Measurements from ENCODE around the gene TMEM178B. TPM values are rescaled to one million over a fixed set of nuclear protein-coding genes. Genes with fewer than 3 reads are reported as not detected.

Gene TMEM178B
- total RNA-seq, 2 experiments from 2014 or later: 0.05 to 0.10 TPM

DNA sequence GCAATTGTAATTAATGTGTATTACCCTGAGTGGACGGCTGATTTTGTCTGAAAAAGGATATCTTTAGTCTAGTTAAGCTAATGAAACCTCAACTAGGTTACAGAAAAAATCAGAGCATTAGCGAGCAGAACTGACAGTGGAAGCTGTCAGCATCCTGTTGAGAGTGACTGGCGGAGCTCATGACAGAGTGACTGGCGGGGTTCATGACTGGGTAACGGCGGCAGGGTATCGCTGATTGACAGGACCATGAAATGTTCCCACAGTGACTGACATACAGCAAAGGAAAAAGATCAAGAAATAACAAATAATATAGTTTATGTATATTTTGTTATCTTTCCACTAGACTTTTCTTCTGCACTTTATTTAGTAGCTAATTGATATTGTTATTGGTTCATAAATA is 274.9 kb downstream of the TMEM178B start:
- no peak overlapping the region for H3K27ac Mint-ChIP-seq
- no peaks in the 10 kb centered on the region for H3K4me1 Mint-ChIP-seq (ENCODE audit: low read depth)
- H3K4me3 Mint-ChIP-seq: no peak overlapping the region
- no peaks in the 10 kb centered on the region for H3K9me3 Mint-ChIP-seq (ENCODE audit: insufficient read depth)
- H3K36me3 Mint-ChIP-seq (ENCODE audit: low read depth): no peaks in the 10 kb centered on the region
- ChIA-PET CTCF (no interaction called here), POLR2A (no interaction called here)
- ATAC-seq: no peak
- H3K27me3 Mint-ChIP-seq (ENCODE audit: low read depth): peaks cover 2% of the 10 kb centered on the region
- no peak for DNase-seq

DNA sequence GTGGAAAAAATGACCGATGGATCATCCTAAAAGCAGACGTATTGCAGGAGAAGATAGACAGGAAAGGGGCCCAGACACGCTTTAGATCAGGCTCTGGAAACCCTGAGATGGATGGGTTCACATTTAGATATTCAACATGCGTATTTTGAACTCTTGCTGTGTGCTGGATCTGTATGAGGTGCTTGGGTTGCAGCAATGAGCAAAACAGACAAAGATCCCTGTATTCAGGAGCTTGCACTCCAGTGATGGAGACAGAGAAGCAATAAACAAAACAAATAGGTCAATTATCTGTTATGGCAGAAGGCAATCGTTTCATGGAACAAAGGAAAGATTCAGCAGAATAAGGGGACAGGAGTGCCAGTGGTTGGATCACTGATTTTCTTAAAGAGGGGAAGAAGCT is 275.5 kb downstream of the TMEM178B start:
- Mint-ChIP-seq H3K4me3 (no peak overlapping the region), H3K4me1 (ENCODE audit: low read depth) (peaks cover 5% of the 10 kb centered on the region), H3K9me3 (ENCODE audit: insufficient read depth) (no peaks in the 10 kb centered on the region), H3K27me3 (ENCODE audit: low read depth) (peaks cover 2% of the 10 kb centered on the region), H3K36me3 (ENCODE audit: low read depth) (no peaks in the 10 kb centered on the region), H3K27ac (no peak overlapping the region)
- CTCF ChIA-PET: no interaction called here
- no peak for ATAC-seq
- no peak for DNase-seq
- POLR2A ChIA-PET: no interaction called here

DNA sequence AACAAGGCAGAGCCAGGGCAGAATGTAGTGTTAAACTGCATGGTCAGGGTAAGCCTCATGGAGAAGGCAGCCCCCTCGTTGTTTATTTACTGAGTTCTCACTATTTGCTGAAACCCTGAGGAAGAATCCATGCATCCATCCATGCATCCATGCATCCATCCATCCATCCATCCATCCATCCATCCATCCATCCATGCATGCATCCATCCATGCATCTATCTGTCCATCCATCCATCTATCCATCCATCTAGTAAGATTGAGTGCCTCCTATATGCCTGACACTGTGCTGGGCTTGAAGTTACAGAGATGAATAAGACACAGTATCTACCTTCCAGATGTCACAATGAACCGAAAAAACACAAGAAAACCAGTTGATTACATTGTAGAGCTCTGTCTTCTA is 275.9 kb downstream of the TMEM178B start:
- ATAC-seq (no peak), DNase-seq (no peak)
- POLR2A ChIA-PET: no interaction called here
- Mint-ChIP-seq H3K4me3 (no peak overlapping the region), H3K27ac (no peak overlapping the region), H3K9me3 (ENCODE audit: insufficient read depth) (no peaks in the 10 kb centered on the region), H3K4me1 (ENCODE audit: low read depth) (peaks cover 9% of the 10 kb centered on the region), H3K36me3 (ENCODE audit: low read depth) (no peaks in the 10 kb centered on the region), H3K27me3 (ENCODE audit: low read depth) (peaks cover 2% of the 10 kb centered on the region)
- CTCF ChIA-PET: no interaction called here

DNA sequence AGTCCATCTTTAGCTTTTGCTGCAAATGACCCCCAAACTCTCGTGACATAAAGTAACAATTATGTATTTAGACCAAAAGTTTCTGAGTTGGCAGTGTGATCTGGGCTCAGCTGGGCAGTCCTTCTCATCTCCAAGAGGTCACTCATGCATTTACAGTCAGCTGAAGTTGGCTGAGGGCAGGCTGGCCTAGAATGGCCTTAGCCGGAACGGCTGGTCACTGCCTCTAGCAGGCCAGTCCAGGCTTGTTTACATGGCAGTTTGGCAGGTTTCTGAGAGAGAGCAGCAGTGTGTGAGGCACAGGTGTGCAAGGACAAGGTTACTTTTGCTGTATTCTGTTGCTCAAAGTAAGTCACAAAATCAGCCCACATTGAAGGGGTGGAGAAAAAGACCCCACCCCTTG is 277.3 kb downstream of the TMEM178B start:
- ChIA-PET CTCF (no interaction called here), POLR2A (no interaction called here)
- no peaks in the 10 kb centered on the region for H3K9me3 Mint-ChIP-seq (ENCODE audit: insufficient read depth)
- no peak overlapping the region for H3K27ac Mint-ChIP-seq
- ATAC-seq (no peak), DNase-seq (no peak)
- H3K27me3 Mint-ChIP-seq (ENCODE audit: low read depth): peaks cover 4% of the 10 kb centered on the region
- H3K4me1 Mint-ChIP-seq (ENCODE audit: low read depth): peaks cover 9% of the 10 kb centered on the region
- H3K4me3 Mint-ChIP-seq: no peak overlapping the region
- no peaks in the 10 kb centered on the region for H3K36me3 Mint-ChIP-seq (ENCODE audit: low read depth)

DNA sequence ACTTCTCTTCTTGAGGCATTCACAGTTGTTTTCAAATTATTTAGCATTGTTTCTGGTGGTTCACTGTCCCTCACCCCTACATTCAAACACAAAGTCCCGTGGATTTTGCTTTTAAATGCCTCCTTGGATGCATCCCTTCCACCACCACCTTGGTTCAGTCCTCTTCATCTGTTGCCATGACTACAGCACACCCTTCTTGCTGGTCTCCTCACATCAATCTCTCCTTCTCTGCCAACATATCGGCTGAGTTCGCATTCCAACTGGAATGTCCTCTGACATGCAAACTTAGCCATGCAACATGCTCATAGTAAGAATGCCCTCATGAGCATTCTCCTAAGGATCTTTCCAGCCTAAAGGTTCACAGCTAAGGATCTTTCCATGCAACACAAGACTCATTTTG is 279.1 kb downstream of the TMEM178B start:
- POLR2A ChIA-PET: no interaction called here
- peaks cover 6% of the 10 kb centered on the region for H3K27me3 Mint-ChIP-seq (ENCODE audit: low read depth)
- H3K9me3 Mint-ChIP-seq (ENCODE audit: insufficient read depth): no peaks in the 10 kb centered on the region
- H3K4me3 Mint-ChIP-seq: no peak overlapping the region
- peaks cover 9% of the 10 kb centered on the region for H3K4me1 Mint-ChIP-seq (ENCODE audit: low read depth)
- H3K36me3 Mint-ChIP-seq (ENCODE audit: low read depth): no peaks in the 10 kb centered on the region
- H3K27ac Mint-ChIP-seq: no peak overlapping the region
- CTCF ChIA-PET: no interaction called here
- ATAC-seq: no peak
- DNase-seq: no peak

DNA sequence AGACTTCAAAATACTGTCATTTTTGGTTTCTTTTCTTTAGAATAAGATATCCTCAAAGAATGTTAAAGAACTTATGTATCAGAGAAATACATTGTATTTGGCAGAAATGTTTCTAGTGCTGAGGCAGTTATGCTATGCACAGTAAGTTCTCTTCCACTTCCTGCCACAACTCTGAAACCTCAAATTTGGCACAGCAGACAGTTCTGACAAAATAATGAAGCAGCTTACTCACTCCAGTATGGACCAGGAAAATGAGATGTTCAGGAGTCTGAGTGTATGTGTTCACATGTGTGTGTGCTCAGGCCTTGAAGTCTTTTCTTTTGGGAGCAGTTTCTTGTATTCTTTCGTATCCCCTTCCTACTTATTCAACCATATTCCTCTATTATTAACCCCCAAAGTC is 280.4 kb downstream of the TMEM178B start:
- H3K27ac Mint-ChIP-seq: no peak overlapping the region
- CTCF ChIA-PET: no interaction called here
- H3K4me1 Mint-ChIP-seq (ENCODE audit: low read depth): peaks cover 9% of the 10 kb centered on the region
- DNase-seq: no peak
- ATAC-seq: no peak
- no peaks in the 10 kb centered on the region for H3K9me3 Mint-ChIP-seq (ENCODE audit: insufficient read depth)
- POLR2A ChIA-PET: no interaction called here
- no peaks in the 10 kb centered on the region for H3K36me3 Mint-ChIP-seq (ENCODE audit: low read depth)
- H3K4me3 Mint-ChIP-seq: no peak overlapping the region
- H3K27me3 Mint-ChIP-seq (ENCODE audit: low read depth): peaks cover 6% of the 10 kb centered on the region

DNA sequence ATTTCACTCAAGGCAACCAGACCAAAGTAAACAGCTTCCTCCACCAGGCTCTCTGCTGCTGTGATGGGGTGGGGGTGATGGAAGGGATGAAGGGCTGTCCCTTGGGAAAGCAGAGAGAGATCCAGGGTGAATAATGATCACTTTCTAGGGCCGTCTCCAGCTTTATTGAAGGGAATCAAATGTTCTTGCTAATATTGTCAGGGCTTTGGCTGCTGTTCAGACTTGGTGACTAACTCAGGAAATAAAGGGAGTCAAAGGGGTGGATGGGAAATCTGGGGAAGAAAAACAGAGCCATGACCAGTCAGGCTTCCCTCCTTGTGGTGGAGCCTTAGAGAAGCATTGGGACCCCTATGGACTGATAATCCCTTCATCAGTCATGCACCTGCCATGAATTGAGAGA is 281.2 kb downstream of the TMEM178B start:
- Mint-ChIP-seq H3K9me3 (ENCODE audit: insufficient read depth) (no peaks in the 10 kb centered on the region), H3K4me3 (no peak overlapping the region), H3K36me3 (ENCODE audit: low read depth) (no peaks in the 10 kb centered on the region), H3K27ac (no peak overlapping the region), H3K27me3 (ENCODE audit: low read depth) (peaks cover 6% of the 10 kb centered on the region), H3K4me1 (ENCODE audit: low read depth) (peaks cover 9% of the 10 kb centered on the region)
- ChIA-PET CTCF (no interaction called here), POLR2A (no interaction called here)
- ATAC-seq (no peak), DNase-seq (no peak)

DNA sequence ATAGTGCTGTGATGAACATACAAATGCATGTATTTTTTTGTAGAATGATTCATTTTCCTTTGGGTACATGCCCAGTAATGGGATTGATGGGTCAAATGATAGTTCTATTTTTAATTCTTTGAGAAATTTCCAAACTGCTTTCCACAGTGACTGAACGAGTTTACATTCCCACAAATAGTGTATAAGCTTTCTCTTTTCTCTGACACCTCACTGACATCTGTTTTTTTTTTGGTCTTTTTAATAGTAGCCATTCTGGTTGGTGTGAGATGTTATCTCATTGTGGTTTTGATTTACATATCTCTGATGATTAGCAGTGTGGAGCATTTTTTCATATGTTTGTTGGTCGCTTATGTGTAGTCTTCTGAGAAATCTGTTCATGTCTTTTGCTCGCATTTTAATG is 282.3 kb downstream of the TMEM178B start:
- ATAC-seq (no peak), DNase-seq (no peak)
- H3K9me3 Mint-ChIP-seq (ENCODE audit: insufficient read depth): no peaks in the 10 kb centered on the region
- ChIA-PET POLR2A (no interaction called here), CTCF (no interaction called here)
- H3K4me3 Mint-ChIP-seq: no peak overlapping the region
- H3K4me1 Mint-ChIP-seq (ENCODE audit: low read depth): peaks cover 9% of the 10 kb centered on the region
- peaks cover 6% of the 10 kb centered on the region for H3K27me3 Mint-ChIP-seq (ENCODE audit: low read depth)
- no peak overlapping the region for H3K27ac Mint-ChIP-seq
- no peaks in the 10 kb centered on the region for H3K36me3 Mint-ChIP-seq (ENCODE audit: low read depth)

DNA sequence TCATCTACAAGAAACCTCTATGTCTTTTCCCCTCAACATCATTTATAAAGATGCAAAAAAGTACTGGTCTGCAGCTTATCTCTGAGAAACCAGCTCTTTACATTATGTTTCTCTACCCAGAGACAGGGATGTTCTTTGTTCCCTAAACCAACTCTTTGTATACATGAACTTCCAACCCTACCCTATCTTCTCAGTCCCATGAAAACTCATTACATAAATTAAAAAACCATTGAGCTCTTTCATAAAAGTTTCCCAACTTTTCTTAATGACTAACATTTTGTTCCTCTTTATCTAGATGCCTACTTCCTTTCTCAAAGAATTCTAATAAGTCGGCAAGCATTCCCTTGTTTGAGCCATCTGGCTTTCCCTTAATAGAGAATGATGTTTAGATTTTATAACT is 284.5 kb downstream of the TMEM178B start:
- peaks cover 4% of the 10 kb centered on the region for H3K27me3 Mint-ChIP-seq (ENCODE audit: low read depth)
- H3K27ac Mint-ChIP-seq: no peak overlapping the region
- H3K4me1 Mint-ChIP-seq (ENCODE audit: low read depth): peaks cover 9% of the 10 kb centered on the region
- no peaks in the 10 kb centered on the region for H3K36me3 Mint-ChIP-seq (ENCODE audit: low read depth)
- no peak overlapping the region for H3K4me3 Mint-ChIP-seq
- ChIA-PET POLR2A (no interaction called here), CTCF (interaction anchor here (1.7 kb wide), 1 partner anchor 40 kb away, joined by 3 read pairs; no protein-coding TSS in a partner anchor)
- H3K9me3 Mint-ChIP-seq (ENCODE audit: insufficient read depth): no peaks in the 10 kb centered on the region
- ATAC-seq (no peak), DNase-seq (no peak)

DNA sequence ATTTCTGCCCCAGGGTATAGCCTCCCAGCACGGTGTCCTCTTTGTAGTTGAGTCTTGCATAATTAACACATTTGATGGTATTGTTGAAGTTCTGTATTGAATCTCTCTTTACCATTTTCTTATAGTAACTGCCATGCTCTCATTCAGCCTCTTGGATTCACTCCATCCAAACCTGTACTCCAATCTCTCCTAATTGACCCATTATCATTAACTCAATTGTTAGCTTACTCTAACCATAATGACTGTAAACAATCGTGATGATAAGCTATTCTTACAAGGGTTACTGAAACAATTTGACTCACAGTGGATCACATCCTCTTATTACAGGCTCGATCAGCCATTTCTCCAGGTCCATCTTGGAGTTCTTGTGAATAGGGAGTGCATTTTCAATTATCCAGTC is 285.4 kb downstream of the TMEM178B start:
- peaks cover 4% of the 10 kb centered on the region for H3K27me3 Mint-ChIP-seq (ENCODE audit: low read depth)
- H3K36me3 Mint-ChIP-seq (ENCODE audit: low read depth): no peaks in the 10 kb centered on the region
- DNase-seq (no peak), ATAC-seq (no peak)
- H3K27ac Mint-ChIP-seq: no peak overlapping the region
- no peak overlapping the region for H3K4me3 Mint-ChIP-seq
- H3K9me3 Mint-ChIP-seq (ENCODE audit: insufficient read depth): no peaks in the 10 kb centered on the region
- ChIA-PET CTCF (no interaction called here), POLR2A (no interaction called here)
- peaks cover 5% of the 10 kb centered on the region for H3K4me1 Mint-ChIP-seq (ENCODE audit: low read depth)

DNA sequence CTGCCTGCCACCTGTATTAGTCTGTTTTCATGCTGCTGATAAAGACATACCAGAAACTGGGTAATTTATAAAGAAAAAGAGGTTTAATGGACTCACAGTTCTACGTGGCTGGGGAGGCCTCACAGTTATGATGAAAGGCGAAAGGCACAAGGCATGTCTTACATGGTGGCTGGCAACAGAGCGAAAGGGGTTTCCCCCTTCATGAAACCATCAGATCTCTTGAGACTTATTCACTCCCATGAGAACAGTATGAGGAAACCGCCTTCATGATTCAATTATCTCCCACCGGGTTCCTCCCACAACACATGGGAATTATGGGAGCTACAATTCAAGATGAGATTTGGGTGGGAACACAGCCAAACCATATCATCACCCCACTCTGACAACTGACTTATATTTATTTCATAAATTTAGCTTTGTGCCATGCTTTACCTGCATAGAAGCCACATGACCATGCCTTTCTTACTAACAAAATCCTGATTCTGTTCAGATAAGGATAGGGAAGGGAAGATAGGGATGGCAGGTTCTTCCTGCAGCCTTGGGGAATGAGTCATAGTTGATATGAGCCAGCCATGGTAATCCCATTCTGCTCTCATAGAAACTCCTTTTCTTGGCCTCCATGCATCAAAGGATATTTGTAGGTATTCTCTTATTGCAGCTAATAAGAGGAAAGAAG is 286.0 kb downstream of the TMEM178B start:
- Mint-ChIP-seq H3K4me1 (ENCODE audit: low read depth) (no peaks in the 10 kb centered on the region), H3K27ac (no peak overlapping the region), H3K9me3 (ENCODE audit: insufficient read depth) (no peaks in the 10 kb centered on the region), H3K36me3 (ENCODE audit: low read depth) (no peaks in the 10 kb centered on the region), H3K27me3 (ENCODE audit: low read depth) (peaks cover 4% of the 10 kb centered on the region), H3K4me3 (no peak overlapping the region)
- ChIA-PET CTCF (no interaction called here), POLR2A (no interaction called here)
- no peak for ATAC-seq
- DNase-seq: no peak

DNA sequence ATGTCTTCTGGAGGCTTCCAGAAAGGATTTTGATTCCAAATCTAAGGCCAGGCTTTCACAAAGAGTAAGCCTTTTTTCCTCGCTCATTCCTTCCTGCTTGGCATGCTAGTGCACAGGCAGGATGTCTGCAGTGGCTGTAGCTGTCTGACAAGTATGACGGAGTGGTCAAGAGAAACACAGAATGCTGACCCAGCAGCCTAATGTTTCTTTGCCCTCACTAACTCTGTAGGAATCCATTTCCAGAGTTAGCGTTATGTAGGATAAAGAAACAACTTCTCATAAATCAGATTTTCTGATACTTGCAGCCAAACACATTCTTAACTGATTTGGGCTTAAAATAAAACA is 286.5 kb downstream of the TMEM178B start:
- H3K27me3 Mint-ChIP-seq (ENCODE audit: low read depth): peaks cover 4% of the 10 kb centered on the region
- no peaks in the 10 kb centered on the region for H3K4me1 Mint-ChIP-seq (ENCODE audit: low read depth)
- H3K36me3 Mint-ChIP-seq (ENCODE audit: low read depth): no peaks in the 10 kb centered on the region
- CTCF ChIA-PET: no interaction called here
- no peaks in the 10 kb centered on the region for H3K9me3 Mint-ChIP-seq (ENCODE audit: insufficient read depth)
- no peak overlapping the region for H3K27ac Mint-ChIP-seq
- no peak overlapping the region for H3K4me3 Mint-ChIP-seq
- no peak for ATAC-seq
- POLR2A ChIA-PET: no interaction called here
- no peak for DNase-seq

DNA sequence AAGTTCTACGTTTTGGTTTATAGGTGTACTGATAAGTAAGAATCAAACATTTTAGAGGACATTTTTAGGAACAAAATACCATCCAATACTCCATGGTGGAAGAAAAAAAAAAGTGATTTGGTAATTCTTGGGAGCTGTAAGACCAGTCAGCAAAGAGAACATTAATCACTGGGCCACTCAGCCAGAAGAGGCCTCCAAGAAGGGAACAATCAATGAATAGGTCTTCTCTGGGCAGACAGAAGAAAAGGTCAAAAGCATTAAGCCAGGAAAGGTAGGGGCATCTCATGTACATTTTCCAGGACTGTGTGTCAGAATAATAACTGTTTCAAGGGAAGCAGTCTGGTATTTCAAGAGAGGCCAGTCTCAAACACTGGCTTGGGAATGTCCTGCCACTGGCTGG is 286.9 kb downstream of the TMEM178B start:
- Mint-ChIP-seq H3K27me3 (ENCODE audit: low read depth) (peaks cover 2% of the 10 kb centered on the region), H3K9me3 (ENCODE audit: insufficient read depth) (no peaks in the 10 kb centered on the region), H3K4me1 (ENCODE audit: low read depth) (no peaks in the 10 kb centered on the region), H3K36me3 (ENCODE audit: low read depth) (no peaks in the 10 kb centered on the region), H3K27ac (no peak overlapping the region), H3K4me3 (no peak overlapping the region)
- ChIA-PET POLR2A (no interaction called here), CTCF (no interaction called here)
- DNase-seq (no peak), ATAC-seq (no peak)
